GM18873 (cell line): ENCODE results near the gene ADO.

Experiments
- ATAC-seq: cut with Tn5 transposase; IDR thresholded peaks from one replicate; pipeline ENCODE4 v1.9.1; 2021; ENCODE audit warnings: mild to moderate bottlenecking, moderate library complexity, moderate number of reproducible peaks; ENCODE audit not compliant: unreplicated experiment, low FRiP score

ADO gene

GRCh38 chr10:62816331-62817120 lies 12.0 kb downstream of the ADO start, which contains the start of gene EGR2:
EGR2 (minus strand) TSS chr10:62816366; CDS start chr10:62816029, 337 bp downstream.
- peak; percentile 67 for ATAC-seq

- peak; percentile 3 for ATAC-seq
These were observed 12.7 kb downstream of the ADO start for GRCh38 chr10:62817121-62817765.

- peak; percentile 33 for ATAC-seq
These were observed 13.4 kb downstream of the ADO start for GRCh38 chr10:62817766-62818425.

GRCh38 chr10:62818426-62819011 lies 14.0 kb downstream of the ADO start:
- ATAC-seq: no peak

GRCh38 chr10:62819141-62819920 lies 14.8 kb downstream of the ADO start:
- no peak for ATAC-seq

GRCh38 chr10:62820586-62820985 lies 16.1 kb downstream of the ADO start:
- ATAC-seq: no peak

GRCh38 chr10:62826273-62826672 lies 21.8 kb downstream of the ADO start:
- ATAC-seq: no peak

- ATAC-seq: no peak
These were observed 25.1 kb downstream of the ADO start for GRCh38 chr10:62829622-62830021.

- no peak for ATAC-seq
These were observed 26.2 kb downstream of the ADO start for GRCh38 chr10:62830679-62831078.

GRCh38 chr10:62831346-62831745 lies 26.8 kb downstream of the ADO start:
- ATAC-seq: no peak

- ATAC-seq: no peak
These were observed 35.1 kb downstream of the ADO start for GRCh38 chr10:62839590-62839989.

GRCh38 chr10:62842983-62843382 lies 38.5 kb downstream of the ADO start:
- ATAC-seq: no peak

- ATAC-seq: no peak
These were observed 39.1 kb downstream of the ADO start for GRCh38 chr10:62843600-62843999.

GRCh38 chr10:62844280-62845011 lies 39.9 kb downstream of the ADO start:
- no peak for ATAC-seq

- ATAC-seq: no peak
These were observed 42.9 kb downstream of the ADO start for GRCh38 chr10:62847433-62847832.

GRCh38 chr10:62850646-62851045 lies 46.1 kb downstream of the ADO start:
- no peak for ATAC-seq

- no peak for ATAC-seq
These were observed 46.9 kb downstream of the ADO start for GRCh38 chr10:62851442-62851841.

- peak; percentile 63 for ATAC-seq
These were observed 48.6 kb downstream of the ADO start for GRCh38 chr10:62852961-62853702.

- ATAC-seq: no peak
These were observed 49.2 kb downstream of the ADO start for GRCh38 chr10:62853710-62854109.
